Parathyroid adenoma (tissue), 2 donors: ENCODE data around the gene CTLA4.

Source experiments
- H2AFZ ChIP-seq: fragments of 300-600 bp; sonication (generic); one replicate; pipeline ENCODE4 v1.7.0; 2017; ENCODE audit warnings: antibody characterized with exemption, mild to moderate bottlenecking
- H3K27ac ChIP-seq: fragments of 300-600 bp; sonication (generic); one replicate; pipeline ENCODE4 v1.7.0; 2017
- H3K27me3 ChIP-seq: fragments of 300-600 bp; sonication (generic); one replicate; pipeline ENCODE4 v1.7.0; 2017; ENCODE audit warnings: low read length; ENCODE audit not compliant: control insufficient read depth, insufficient read depth
- H3K36me3 ChIP-seq: fragments of 300-600 bp; sonication (generic); one replicate; pipeline ENCODE4 v1.7.0; 2017; ENCODE audit warnings: low read length; ENCODE audit not compliant: control insufficient read depth, insufficient read depth
- H3K4me1 ChIP-seq: fragments of 300-600 bp; sonication (generic); one replicate; pipeline ENCODE4 v1.7.0; 2017; ENCODE audit warnings: control low read depth
- H3K4me2 ChIP-seq: fragments of 300-600 bp; sonication (generic); one replicate; pipeline ENCODE4 v1.7.0; 2017; ENCODE audit warnings: low read length
- H3K4me3 ChIP-seq: fragments of 300-600 bp; sonication (generic); one replicate; pipeline ENCODE4 v1.7.0; 2017; ENCODE audit warnings: low read depth, low read length
- H3K79me2 ChIP-seq: fragments of 300-600 bp; sonication (generic); one replicate; pipeline ENCODE4 v1.7.0; 2017; ENCODE audit warnings: control low read depth
- H3K9ac ChIP-seq: fragments of 300-600 bp; sonication (generic); one replicate; pipeline ENCODE4 v1.7.0; 2017; ENCODE audit warnings: mild to moderate bottlenecking
- H3K9me3 ChIP-seq: fragments of 300-600 bp; sonication (generic); one replicate; pipeline ENCODE4 v1.7.0; 2017; ENCODE audit warnings: low read length; ENCODE audit not compliant: control insufficient read depth
- CTCF ChIP-seq: fragments of 300-600 bp; sonication (generic); IDR thresholded peaks from one replicate; pipeline ENCODE4 v1.7.0; 2017; ENCODE audit warnings: antibody characterized with exemption, mild to moderate bottlenecking
- donor health status: primary hyperparathyroidism.

Gene CTLA4

GRCh38 chr2:203871371-203871983 lies 3.9 kb downstream of the CTLA4 start:
- H3K4me2 ChIP-seq = no peak overlapping the region
- H3K27ac ChIP-seq = no peak overlapping the region
- H2AFZ ChIP-seq = no peak overlapping the region
- H3K9ac ChIP-seq = no peak overlapping the region
- no peaks in the 10 kb centered on the region for H3K79me2 ChIP-seq
- no peak overlapping the region for H3K4me3 ChIP-seq
- no peaks in the 10 kb centered on the region for H3K36me3 ChIP-seq
- H3K4me1 ChIP-seq = no peaks in the 10 kb centered on the region
- H3K9me3 ChIP-seq = no peaks in the 10 kb centered on the region
- TF ChIP-seq CTCF = no peak
- no peaks in the 10 kb centered on the region for H3K27me3 ChIP-seq

DNA sequence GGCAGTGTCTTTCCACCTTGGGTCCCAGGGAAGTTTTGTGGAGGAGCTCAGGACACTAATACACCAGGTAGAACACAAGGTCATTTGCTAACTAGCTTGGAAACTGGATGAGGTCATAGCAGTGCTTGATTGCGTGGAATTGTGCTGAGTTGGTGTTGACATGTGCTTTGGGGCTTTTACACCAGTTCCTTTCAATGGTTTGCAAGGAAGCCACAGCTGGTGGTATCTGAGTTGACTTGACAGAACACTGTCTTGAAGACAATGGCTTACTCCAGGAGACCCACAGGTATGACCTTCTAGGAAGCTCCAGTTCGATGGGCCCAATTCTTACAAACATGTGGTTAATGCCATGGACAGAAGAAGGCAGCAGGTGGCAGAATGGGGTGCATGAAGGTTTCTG lies 5.9 kb downstream of the CTLA4 start:
- Histone ChIP-seq H2AFZ (no peak overlapping the region), H3K9ac (no peak overlapping the region), H3K9me3 (no peaks in the 10 kb centered on the region), H3K27ac (no peak overlapping the region), H3K4me2 (no peak overlapping the region), H3K27me3 (no peaks in the 10 kb centered on the region), H3K4me3 (no peak overlapping the region), H3K79me2 (no peaks in the 10 kb centered on the region), H3K36me3 (no peaks in the 10 kb centered on the region), H3K4me1 (no peaks in the 10 kb centered on the region)
- TF ChIP-seq CTCF = no peak

GRCh38 chr2:203873921-203874631 lies 6.5 kb downstream of the CTLA4 start:
- TF ChIP-seq CTCF = no peak
- H3K27me3 ChIP-seq = no peaks in the 10 kb centered on the region

DNA sequence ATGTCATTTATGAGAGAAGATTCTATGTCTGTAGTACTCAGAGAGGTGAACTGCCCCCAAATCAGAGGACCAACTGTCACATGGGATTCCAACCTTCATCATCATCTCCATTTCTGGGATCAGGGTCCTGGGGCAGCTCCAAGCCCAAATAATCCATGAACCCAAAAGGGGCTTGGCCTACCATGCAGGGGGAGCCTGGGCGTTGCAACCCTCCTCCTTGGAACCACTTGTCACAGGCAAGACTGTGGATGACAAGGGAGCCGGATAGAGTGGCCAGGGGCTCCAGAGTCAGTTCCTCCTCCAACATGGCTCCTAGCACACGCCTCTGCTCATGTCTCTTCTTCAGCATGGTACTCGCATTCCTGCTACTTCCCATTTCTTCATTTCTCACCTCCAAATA lies 7.9 kb downstream of the CTLA4 start:
- H3K79me2 ChIP-seq = no peaks in the 10 kb centered on the region
- no peak overlapping the region for H2AFZ ChIP-seq
- H3K4me2 ChIP-seq = no peak overlapping the region
- TF ChIP-seq CTCF = no peak
- H3K4me3 ChIP-seq = no peak overlapping the region
- H3K27ac ChIP-seq = no peak overlapping the region
- no peaks in the 10 kb centered on the region for H3K9me3 ChIP-seq
- H3K9ac ChIP-seq = no peak overlapping the region
- H3K27me3 ChIP-seq = no peaks in the 10 kb centered on the region
- no peaks in the 10 kb centered on the region for H3K36me3 ChIP-seq
- H3K4me1 ChIP-seq = no peaks in the 10 kb centered on the region

More at GRCh38 chr2:203873921-203874631, 6.5 kb downstream of the CTLA4 start:
- Histone ChIP-seq H2AFZ (no peak overlapping the region), H3K9me3 (no peaks in the 10 kb centered on the region), H3K27ac (no peak overlapping the region), H3K36me3 (no peaks in the 10 kb centered on the region), H3K9ac (no peak overlapping the region), H3K79me2 (no peaks in the 10 kb centered on the region), H3K4me2 (no peak overlapping the region), H3K4me1 (no peaks in the 10 kb centered on the region), H3K4me3 (no peak overlapping the region)

DNA sequence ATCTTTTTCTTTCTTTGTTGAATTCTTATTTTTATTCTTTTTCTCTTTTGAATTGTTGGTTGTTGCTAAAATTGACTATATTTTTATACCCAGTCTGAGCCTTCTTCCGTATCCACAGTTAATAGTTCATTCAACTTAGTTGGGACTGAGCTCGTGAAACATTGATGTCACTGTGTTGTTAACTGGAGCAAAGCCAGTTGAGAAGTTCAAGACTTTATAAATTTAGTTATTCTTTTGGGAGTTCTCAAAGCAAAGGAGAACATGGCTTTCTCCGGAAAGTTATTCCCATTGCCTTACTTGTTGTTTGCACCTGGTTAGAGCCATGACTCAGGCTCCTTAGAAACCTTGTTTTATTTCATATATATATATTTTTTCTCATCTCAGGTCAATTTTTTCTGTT lies 8.8 kb downstream of the CTLA4 start:
- H3K27me3 ChIP-seq = no peaks in the 10 kb centered on the region
- no peaks in the 10 kb centered on the region for H3K4me1 ChIP-seq
- TF ChIP-seq CTCF = no peak
- no peak overlapping the region for H3K27ac ChIP-seq
- H3K9ac ChIP-seq = no peak overlapping the region
- H3K9me3 ChIP-seq = no peaks in the 10 kb centered on the region
- no peaks in the 10 kb centered on the region for H3K36me3 ChIP-seq
- H3K79me2 ChIP-seq = no peaks in the 10 kb centered on the region
- H3K4me3 ChIP-seq = no peak overlapping the region
- no peak overlapping the region for H3K4me2 ChIP-seq
- H2AFZ ChIP-seq = no peak overlapping the region
